GM12891 (cell line): Measurements from ENCODE around the gene CDK2.

Source experiments
- POLR2A ChIP-seq: IDR thresholded peaks from 2 replicates; pipeline ENCODE4 v1.6.1; 2011; ENCODE audit warnings: low read depth, low read length, control low read depth
- POU2F2 ChIP-seq: IDR thresholded peaks from 2 replicates; pipeline ENCODE4 v1.6.1; 2011; ENCODE audit warnings: low read depth, mild to moderate bottlenecking, control low read depth, low read length, moderate library complexity

- no peak for TF ChIP-seq POLR2A
- TF ChIP-seq POU2F2, result no peak
Measured at GRCh38 chr12:56004211-56004610, 37.6 kb downstream of the CDK2 start.
